ENCODE results near the gene NSL1. TPM values are rescaled to one million over a fixed set of nuclear protein-coding genes. Genes with fewer than 3 reads are reported as not detected.

NSL1 gene
- total and polyA plus RNA-seq, 9 of the 15 experiments (the other 6 are each of a cell fraction or from before 2014, with no cell fraction given) = 53.5 to 108 (median 59.1) TPM

DNA sequence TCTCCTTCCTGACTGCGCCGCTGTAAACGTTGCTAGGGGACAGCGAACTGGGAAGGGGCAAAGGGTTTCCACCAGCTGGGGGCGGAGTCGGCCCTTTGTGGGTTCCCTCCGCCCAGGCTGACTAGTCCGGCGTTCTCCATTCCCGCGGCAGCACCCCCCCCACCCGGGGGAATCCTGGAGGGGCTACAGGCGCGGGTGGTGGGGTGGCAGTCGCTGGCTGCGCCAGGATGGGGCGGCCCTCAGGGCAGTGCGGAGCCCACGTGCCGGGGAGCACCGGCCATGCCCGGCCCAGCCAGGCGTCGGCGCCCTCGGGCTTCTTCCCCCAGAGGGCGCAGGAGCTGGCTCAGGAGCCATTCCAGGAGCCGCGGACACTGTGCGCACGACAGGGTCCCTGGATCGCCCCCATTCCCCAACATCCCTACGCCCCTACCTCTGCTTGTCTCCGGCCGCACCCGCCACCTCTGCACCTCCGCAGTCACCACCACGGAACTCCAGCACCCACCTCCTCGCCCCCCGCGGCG is 92.4 kb downstream of the NSL1 start (continued):
- TF ChIP-seq BHLHE40 (IDR thresholded peaks at IDR 0.05; ENCODE audit: low read length) = peak; percentile 93
- TF ChIP-seq, protein P1, sequence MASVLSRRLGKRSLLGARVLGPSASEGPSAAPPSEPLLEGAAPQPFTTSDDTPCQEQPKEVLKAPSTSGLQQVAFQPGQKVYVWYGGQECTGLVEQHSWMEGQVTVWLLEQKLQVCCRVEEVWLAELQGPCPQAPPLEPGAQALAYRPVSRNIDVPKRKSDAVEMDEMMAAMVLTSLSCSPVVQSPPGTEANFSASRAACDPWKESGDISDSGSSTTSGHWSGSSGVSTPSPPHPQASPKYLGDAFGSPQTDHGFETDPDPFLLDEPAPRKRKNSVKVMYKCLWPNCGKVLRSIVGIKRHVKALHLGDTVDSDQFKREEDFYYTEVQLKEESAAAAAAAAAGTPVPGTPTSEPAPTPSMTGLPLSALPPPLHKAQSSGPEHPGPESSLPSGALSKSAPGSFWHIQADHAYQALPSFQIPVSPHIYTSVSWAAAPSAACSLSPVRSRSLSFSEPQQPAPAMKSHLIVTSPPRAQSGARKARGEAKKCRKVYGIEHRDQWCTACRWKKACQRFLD (CRISPR knock-in tag; IDR thresholded peaks at IDR 0.05) = no peak
- peak; percentile 75 for TF ChIP-seq CXXC5 (CRISPR knock-in tag; IDR thresholded peaks at IDR 0.05)
- TF ChIP-seq HIVEP1 (CRISPR knock-in tag; IDR thresholded peaks at IDR 0.05) = no peak
- TF ChIP-seq, protein P2, sequence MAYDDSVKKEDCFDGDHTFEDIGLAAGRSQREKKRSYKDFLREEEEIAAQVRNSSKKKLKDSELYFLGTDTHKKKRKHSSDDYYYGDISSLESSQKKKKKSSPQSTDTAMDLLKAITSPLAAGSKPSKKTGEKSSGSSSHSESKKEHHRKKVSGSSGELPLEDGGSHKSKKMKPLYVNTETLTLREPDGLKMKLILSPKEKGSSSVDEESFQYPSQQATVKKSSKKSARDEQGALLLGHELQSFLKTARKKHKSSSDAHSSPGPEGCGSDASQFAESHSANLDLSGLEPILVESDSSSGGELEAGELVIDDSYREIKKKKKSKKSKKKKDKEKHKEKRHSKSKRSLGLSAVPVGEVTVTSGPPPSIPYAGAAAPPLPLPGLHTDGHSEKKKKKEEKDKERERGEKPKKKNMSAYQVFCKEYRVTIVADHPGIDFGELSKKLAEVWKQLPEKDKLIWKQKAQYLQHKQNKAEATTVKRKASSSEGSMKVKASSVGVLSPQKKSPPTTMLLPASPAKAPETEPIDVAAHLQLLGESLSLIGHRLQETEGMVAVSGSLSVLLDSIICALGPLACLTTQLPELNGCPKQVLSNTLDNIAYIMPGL (CRISPR knock-in tag; IDR thresholded peaks at IDR 0.05) = peak; percentile 96

DNA sequence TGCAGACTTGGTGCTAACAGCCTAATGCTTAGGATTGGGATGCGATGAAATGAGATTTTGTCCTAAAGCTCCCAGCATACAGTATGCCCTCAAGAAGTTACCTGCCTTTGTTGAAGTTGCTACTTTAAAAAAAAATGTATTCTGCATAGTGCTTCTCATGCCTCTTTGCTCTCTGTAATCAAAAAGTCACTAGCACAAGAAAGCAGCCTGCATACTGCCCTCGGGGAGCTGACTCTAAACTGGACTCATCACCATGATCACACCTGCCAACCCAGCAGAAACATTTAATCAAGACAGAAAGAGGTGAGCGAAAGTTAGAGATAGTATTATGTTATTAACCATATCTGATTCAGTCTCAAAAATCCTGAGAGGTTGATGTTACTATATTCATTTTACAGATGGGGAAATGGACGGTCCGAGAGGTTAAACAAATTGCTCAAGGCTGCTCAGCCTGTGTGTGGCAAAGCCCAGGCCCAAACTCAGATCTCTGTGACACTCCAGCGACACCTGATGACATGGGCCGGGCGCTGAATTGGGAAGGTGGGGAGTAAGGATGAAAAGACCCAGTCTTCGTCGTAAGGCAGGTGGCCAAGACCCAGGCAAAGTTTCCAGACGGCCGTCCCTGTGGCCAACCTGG is 93.0 kb downstream of the NSL1 start:
- H3K4me2 ChIP-seq (ENCODE audit: insufficient read depth, low read length) = peak overlapping the region; percentile 83
- no TSS peak for BruUV-seq (replicated peaks)
- POLR2A ChIA-PET = interaction anchor here (0.5 to 1.9 kb wide), 4 partner anchors 34 to 270 kb away, joined by 3 to 4 read pairs (median 3); partner anchors contain the start of gene ATF3
- TF ChIP-seq, protein P3, sequence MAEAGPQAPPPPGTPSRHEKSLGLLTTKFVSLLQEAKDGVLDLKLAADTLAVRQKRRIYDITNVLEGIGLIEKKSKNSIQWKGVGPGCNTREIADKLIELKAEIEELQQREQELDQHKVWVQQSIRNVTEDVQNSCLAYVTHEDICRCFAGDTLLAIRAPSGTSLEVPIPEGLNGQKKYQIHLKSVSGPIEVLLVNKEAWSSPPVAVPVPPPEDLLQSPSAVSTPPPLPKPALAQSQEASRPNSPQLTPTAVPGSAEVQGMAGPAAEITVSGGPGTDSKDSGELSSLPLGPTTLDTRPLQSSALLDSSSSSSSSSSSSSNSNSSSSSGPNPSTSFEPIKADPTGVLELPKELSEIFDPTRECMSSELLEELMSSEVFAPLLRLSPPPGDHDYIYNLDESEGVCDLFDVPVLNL (CRISPR knock-in tag; IDR thresholded peaks at IDR 0.05; ENCODE audit: low read depth) = 0 out of 2 replicates have a peak, but pooled peaks have one; percentile 6
- TF ChIP-seq, protein P4, sequence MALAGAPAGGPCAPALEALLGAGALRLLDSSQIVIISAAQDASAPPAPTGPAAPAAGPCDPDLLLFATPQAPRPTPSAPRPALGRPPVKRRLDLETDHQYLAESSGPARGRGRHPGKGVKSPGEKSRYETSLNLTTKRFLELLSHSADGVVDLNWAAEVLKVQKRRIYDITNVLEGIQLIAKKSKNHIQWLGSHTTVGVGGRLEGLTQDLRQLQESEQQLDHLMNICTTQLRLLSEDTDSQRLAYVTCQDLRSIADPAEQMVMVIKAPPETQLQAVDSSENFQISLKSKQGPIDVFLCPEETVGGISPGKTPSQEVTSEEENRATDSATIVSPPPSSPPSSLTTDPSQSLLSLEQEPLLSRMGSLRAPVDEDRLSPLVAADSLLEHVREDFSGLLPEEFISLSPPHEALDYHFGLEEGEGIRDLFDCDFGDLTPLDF (CRISPR knock-in tag; IDR thresholded peaks at IDR 0.05) = no peak

More for the DNA sequence above, 93.0 kb downstream of the NSL1 start:
- H3K79me2 ChIP-seq (ENCODE audit: control insufficient read depth, insufficient read depth, low read length) = no peaks in the 10 kb centered on the region
- H3K9me1 ChIP-seq (ENCODE audit: control insufficient read depth, insufficient read depth, low read length) = no peaks in the 10 kb centered on the region
- no peak overlapping the region for H3K27ac ChIP-seq (ENCODE audit: extremely low read depth, low read depth, low read length)
- H3K4me1 ChIP-seq (replicated peaks in 1 of 2; ENCODE audit: control insufficient read depth in 2 of 2, insufficient read depth in 2 of 2, low read length in 2 of 2) = peaks cover 19 to 23% of the 10 kb centered on the region in 2 experiments
- peak overlapping the region; percentile 86 for H2AFZ ChIP-seq (ENCODE audit: low read depth, low read length)
- CTCF ChIA-PET (ENCODE audit: low intra/inter-chr PET ratio) = interaction anchor here (1.1 to 2.0 kb wide), 2 partner anchors 84 to 297 kb away, joined by 6 to 12 read pairs; no protein-coding TSS in a partner anchor
- peaks cover 56 to 59% of the 10 kb centered on the region in 2 experiments for H3K27me3 ChIP-seq (ENCODE audit: control insufficient read depth in 2 of 2, insufficient read depth in 2 of 2, low read length in 2 of 2)
- FAIRE-seq = peak; percentile 6
- H3K4me3 ChIP-seq = peak overlapping the region; percentile 46
- intact Hi-C loops (cut with micrococcal nuclease) (loop anchor here (2.0 to 10.0 kb wide), 2 partner anchors 84 to 216 kb away; no protein-coding TSS in a partner anchor), in situ Hi-C loops (cut with MboI) (no loop called here)
- H4K20me1 ChIP-seq (replicated peaks; ENCODE audit: control insufficient read depth, insufficient read depth, low read length) = no peaks in the 10 kb centered on the region
- no peaks in the 10 kb centered on the region for H3K36me3 ChIP-seq (ENCODE audit: control insufficient read depth, insufficient read depth, low read length)
- no peak for ATAC-seq
- no peak for DNase-seq (ENCODE audit: extremely low read depth in 1 of 4, low spot score in 3 of 4)
- H3K9me3 ChIP-seq (replicated peaks; ENCODE audit: control insufficient read depth, insufficient read depth, low read depth, low read length) = no peaks in the 10 kb centered on the region
- H3K9ac ChIP-seq (ENCODE audit: insufficient read depth in 1 of 2, low read depth in 2 of 2, low read length in 2 of 2) = peak overlapping the region; percentile 23 to 87; a peak in 3 of 4 replicates
- 26% methylated on average over 12 of the region's 12 CpGs for WGBS (ENCODE audit: insufficient coverage, low coverage, missing lambda C conversion rate)

Measured in K562 (cell line).